Measurements from ENCODE around the gene OBSCN.

Gene OBSCN

DNA sequence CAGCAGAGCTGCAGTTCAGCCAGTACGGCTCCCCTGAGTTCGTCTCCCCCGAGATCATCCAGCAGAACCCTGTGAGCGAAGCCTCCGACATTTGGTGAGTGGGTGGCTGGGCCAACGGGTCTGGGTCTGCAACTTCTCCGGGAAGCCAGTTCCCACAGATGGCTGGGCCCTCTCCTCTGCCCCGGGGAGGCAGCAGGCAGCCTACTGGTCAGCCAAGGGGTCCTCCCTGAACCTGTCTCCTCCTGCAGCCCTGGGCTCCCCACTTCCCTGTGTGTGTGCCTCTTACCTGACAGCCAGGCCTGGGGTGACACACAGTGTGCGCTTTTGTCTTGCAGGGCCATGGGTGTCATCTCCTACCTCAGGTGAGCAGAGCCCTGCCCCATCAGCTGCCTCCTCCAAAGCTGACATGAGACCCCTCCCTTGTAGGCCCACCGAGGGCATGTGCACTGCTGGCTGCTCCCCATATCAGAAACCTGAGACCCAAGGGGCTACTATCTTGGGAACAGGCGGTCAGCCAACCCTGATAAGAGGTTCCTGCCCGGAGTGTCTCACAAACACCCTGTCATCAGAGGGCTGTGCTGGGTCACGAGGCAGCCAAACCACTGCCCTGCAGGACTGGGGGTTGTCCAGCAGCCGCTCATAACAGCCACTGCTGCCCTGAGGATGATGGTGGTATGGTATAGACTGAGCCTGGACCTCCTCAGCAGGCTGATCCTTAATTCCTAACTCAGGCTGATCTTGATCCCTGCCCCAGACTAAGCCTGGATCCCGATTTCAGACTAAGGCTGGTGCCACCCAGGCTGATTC is 161.2 kb downstream of the OBSCN start:
- DNase-seq (ENCODE audit: low read depth), result no peak

DNA sequence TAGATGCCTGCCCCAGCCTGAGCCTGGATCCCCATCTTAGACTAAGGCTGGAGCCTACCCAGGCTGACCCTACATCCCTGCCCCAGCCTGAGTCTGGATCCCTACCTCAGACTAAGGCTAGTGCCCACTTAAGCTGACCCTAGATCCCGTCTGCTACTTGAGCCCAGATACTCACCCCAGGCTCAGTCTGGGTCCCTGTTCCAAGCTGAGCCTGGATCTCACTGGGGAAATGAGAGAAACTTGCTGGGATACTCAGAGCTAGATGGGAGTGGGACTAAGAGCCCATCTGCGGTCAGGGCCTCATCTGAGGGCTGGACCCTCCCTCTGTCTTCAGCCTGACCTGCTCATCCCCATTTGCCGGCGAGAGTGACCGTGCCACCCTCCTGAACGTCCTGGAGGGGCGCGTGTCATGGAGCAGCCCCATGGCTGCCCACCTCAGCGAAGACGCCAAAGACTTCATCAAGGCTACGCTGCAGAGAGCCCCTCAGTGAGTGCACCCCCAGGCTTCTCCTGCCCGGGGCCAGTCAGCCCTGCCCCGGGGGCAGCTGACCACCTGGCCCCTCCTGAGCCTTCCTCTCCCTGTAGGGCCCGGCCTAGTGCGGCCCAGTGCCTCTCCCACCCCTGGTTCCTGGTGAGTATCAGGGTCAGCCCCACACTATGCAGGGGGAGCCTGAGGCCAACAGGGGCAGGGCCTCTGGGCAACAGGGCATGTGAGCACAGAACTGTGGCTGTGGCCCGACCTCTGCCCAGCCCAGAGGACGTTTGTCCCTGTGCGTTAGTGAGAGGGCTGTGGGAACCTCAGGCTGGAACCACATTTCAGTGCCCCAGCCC is 162.0 kb downstream of the OBSCN start:
- no peak for DNase-seq (ENCODE audit: low read depth)

DNA sequence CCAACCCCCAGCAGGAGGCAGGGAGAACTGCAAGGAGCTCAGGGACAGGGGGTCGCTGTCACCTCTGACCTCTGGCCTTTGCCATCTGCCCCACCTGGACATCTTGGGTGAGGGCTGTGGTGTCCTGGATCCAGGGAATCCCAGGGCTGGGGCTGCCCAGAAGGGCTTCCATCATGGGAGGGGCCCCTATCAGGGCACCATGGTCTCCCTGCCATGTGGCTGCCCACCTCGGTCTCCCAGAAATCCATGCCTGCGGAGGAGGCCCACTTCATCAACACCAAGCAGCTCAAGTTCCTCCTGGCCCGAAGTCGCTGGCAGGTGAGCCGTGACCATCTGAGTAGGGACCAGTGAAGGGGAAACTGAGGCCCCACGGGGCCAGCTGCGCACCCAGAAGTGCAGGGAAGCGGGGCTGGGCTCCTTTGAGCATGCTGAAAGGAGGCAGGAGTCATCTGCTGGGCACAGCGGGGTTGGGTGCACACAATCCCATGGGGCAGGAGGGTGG is 162.6 kb downstream of the OBSCN start:
- no peak for DNase-seq (ENCODE audit: low read depth)

DNA sequence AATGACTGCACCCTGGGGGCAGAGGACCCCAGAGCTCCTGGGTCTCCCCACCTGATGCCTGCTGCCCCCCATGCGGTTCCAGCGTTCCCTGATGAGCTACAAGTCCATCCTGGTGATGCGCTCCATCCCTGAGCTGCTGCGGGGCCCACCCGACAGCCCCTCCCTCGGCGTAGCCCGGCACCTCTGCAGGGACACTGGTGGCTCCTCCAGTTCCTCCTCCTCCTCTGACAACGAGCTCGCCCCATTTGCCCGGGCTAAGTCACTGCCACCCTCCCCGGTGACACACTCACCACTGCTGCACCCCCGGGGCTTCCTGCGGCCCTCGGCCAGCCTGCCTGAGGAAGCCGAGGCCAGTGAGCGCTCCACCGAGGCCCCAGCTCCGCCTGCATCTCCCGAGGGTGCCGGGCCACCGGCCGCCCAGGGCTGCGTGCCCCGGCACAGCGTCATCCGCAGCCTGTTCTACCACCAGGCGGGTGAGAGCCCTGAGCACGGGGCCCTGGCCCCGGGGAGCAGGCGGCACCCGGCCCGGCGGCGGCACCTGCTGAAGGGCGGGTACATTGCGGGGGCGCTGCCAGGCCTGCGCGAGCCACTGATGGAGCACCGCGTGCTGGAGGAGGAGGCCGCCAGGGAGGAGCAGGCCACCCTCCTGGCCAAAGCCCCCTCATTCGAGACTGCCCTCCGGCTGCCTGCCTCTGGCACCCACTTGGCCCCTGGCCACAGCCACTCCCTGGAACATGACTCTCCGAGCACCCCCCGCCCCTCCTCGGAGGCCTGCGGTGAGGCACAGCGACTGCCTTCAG is 163.3 kb downstream of the OBSCN start:
- no peak for DNase-seq (ENCODE audit: low read depth)

DNA sequence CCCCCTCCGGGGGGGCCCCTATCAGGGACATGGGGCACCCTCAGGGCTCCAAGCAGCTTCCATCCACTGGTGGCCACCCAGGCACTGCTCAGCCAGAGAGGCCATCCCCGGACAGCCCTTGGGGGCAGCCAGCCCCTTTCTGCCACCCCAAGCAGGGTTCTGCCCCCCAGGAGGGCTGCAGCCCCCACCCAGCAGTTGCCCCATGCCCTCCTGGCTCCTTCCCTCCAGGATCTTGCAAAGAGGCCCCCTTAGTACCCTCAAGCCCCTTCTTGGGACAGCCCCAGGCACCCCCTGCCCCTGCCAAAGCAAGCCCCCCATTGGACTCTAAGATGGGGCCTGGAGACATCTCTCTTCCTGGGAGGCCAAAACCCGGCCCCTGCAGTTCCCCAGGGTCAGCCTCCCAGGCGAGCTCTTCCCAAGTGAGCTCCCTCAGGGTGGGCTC is 163.9 kb downstream of the OBSCN start:
- DNase-seq (ENCODE audit: low read depth), result no peak

DNA sequence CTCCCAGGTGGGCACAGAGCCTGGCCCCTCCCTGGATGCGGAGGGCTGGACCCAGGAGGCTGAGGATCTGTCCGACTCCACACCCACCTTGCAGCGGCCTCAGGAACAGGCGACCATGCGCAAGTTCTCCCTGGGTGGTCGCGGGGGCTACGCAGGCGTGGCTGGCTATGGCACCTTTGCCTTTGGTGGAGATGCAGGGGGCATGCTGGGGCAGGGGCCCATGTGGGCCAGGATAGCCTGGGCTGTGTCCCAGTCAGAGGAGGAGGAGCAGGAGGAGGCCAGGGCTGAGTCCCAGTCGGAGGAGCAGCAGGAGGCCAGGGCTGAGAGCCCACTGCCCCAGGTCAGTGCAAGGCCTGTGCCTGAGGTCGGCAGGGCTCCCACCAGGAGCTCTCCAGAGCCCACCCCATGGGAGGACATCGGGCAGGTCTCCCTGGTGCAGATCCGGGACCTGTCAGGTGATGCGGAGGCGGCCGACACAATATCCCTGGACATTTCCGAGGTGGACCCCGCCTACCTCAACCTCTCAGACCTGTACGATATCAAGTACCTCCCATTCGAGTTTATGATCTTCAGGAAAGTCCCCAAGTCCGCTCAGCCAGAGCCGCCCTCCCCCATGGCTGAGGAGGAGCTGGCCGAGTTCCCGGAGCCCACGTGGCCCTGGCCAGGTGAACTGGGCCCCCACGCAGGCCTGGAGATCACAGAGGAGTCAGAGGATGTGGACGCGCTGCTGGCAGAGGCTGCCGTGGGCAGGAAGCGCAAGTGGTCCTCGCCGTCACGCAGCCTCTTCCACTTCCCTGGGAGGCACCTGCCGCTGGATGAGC is 164.5 kb downstream of the OBSCN start:
- no peak for DNase-seq (ENCODE audit: low read depth)

DNA sequence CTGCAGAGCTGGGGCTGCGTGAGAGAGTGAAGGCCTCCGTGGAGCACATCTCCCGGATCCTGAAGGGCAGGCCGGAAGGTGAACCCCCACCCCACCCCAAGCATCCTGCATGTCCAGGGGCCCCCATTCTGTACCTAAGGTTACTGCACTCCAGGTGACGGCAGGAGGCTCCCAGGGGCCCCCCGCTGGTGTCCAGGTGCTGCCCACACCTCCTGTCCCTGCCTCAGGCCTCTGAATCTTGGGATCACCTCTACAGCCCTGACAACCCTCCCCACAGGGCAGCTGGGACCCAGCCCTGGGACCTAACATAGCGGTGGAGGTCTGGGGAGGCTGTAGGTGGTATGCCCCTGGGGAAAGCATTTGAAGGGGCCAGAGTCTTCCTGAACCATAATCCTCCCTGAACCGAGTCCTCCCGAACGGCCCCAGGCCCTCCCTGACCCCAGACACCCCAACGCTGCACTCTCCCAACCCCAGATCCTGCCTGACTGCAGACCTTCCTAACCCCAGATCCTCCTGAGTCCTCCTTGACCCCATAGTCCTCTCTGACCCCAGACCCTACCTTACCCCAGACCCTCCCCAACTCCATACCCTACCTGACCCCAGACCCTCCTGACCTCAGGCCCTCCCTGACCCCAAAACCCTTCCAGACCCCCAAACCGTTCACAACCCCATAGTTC is 165.3 kb downstream of the OBSCN start:
- DNase-seq (ENCODE audit: low read depth), result no peak

DNA sequence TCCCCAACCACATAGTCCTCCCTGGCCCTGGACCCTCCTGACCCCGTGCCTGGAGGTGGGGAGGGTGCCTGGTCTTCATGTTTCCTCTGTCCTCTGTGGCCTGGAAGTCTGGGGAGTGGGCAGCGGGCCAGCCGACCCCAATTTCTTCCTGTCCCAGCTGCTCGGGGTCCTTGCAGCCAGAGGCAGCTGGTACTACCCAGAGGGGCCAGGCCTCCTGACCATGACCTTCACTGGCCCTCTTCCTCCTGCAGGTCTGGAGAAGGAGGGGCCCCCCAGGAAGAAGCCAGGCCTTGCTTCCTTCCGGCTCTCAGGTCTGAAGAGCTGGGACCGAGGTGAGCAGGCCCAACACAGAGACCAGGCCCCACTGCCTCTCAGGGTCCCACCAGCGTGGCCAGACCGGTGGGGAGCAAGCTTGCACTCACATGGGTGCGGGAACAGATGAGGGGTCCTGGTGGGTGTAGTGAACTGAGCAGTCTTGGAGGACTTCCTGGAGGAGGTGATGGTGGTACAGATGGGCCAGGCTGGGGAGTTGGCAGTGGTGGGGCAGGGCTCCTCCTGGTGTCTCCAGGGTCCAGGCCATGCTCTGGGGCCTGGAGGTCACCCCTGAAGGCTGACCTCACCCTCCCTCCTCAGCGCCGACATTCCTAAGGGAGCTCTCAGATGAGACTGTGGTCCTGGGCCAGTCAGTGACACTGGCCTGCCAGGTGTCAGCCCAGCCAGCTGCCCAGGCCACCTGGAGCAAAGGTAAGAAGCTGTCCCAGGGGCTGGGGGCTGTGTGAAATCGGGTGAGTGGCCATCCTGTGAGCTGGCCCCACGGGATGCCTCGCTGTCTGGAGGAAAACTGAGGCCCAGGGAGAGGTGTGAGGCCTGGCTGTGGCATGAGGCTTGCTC is 166.1 kb downstream of the OBSCN start:
- DNase-seq (ENCODE audit: low read depth), result no peak

DNA sequence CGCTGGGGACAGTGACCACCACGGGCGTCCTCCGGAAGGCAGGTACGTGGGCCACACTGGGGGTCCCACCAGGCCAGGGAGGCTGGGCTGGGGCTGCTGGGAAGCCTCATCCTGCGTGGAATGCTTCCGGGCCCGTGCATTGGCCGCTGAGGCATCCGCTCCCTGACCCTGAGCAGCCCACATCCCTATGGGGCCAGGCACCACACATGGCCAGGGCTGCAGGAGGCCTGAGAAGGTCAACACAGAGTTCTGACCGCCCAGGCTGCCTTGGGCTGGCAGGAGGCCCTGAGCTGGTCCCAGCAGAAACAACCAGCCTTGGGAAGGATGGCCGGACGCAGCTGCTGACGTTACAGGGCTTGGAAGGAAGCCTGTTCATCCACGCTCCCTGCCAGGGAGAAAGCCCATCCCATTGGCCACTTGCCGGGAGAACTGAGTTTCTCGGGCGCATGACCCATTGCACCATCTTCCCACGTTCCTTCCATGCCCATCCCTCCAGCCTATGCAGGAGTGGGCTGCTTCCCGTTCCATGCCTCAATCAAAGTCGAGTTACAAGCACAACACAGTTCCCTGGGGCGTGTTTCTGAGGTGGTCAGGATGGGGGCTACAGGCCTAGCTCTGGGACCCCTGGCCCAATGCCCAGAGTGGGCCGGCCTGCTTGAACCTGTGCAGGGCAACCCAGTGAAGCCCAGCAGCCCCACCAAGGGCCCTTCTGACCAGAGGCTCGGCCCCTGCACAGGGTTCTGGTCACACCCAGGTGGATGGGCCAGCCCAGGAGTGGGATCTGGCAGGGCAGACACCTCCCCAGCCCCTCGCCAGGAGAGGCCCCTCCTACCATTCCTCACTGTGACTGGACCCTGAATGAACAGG is 167.1 kb downstream of the OBSCN start:
- no peak for DNase-seq (ENCODE audit: low read depth)

DNA sequence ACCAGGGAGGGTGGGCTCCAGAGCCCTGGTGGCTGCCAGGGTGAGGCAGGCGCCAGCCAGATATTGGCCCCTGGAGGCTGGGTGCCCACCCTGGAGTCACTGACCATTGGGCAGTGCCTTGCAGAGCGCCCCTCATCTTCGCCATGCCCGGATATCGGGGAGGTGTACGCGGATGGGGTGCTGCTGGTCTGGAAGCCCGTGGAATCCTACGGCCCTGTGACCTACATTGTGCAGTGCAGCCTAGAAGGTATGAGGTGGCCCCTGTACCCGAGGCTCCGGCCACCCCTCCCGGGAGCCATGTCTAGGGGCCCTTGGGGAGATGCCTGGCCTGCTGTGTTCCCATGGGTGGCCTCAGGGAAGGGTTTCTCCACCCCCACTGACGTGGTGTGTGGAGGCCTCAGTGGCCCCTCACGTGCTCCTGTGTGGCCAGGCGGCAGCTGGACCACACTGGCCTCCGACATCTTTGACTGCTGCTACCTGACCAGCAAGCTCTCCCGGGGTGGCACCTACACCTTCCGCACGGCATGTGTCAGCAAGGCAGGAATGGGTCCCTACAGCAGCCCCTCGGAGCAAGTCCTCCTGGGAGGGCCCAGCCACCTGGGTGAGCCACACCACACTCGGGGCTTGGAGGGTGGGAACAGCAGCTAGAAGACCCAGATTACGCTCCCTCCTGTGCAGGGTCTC is 167.9 kb downstream of the OBSCN start:
- no peak for DNase-seq (ENCODE audit: low read depth)

DNA sequence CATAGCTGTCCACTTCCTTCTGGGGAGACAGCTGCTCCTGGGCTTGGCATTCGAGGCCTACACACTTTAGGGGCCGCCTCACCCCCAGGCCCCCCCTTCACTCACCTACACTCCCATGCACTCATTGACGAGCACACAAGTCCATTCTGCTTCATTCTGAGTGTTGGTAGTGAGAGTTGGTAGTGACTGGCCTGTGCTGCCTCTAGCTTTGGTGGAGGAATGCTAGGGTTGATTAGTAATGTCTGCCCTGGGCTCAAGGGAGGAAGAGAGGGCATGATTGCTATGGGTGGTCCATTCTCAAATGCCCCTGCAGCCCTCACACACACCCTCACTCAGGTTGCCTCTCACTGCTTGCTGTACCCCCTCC is 168.4 kb downstream of the OBSCN start:
- no peak for DNase-seq (ENCODE audit: low read depth)

DNA sequence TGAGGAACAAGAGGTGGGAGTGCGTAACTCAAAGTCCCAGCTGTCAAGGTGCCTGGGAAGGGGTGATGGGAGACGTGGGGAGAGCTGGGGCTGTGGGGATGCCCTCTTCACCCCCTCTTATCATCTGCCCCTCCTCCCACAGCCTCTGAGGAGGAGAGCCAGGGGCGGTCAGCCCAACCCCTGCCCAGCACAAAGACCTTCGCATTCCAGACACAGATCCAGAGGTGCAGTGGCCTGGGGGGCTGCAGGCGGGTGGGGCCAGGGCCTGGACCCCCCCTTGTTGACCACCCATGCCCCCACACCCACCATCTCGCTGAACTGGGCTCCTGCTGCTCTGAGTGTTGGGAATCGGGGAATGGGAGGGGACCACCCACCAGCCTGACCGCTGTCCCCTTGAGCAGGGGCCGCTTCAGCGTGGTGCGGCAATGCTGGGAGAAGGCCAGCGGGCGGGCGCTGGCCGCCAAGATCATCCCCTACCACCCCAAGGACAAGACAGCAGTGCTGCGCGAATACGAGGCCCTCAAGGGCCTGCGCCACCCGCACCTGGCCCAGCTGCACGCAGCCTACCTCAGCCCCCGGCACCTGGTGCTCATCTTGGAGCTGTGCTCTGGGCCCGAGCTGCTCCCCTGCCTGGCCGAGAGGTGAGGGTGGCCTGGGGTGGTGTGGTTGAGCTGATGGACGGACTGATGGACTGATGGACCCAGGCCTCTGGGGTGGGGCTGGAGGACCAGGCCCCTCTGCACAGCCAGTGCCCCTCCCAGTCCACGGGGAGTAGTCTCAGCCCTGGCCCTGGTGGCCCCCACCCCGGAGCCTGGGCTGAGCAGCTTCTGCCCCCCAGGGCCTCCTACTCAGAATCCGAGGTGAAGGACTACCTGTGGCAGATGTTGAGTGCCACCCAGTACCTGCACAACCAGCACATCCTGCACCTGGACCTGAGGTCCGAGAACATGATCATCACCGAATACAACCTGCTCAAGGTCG is 169.1 kb downstream of the OBSCN start:
- no peak for DNase-seq (ENCODE audit: low read depth)

DNA sequence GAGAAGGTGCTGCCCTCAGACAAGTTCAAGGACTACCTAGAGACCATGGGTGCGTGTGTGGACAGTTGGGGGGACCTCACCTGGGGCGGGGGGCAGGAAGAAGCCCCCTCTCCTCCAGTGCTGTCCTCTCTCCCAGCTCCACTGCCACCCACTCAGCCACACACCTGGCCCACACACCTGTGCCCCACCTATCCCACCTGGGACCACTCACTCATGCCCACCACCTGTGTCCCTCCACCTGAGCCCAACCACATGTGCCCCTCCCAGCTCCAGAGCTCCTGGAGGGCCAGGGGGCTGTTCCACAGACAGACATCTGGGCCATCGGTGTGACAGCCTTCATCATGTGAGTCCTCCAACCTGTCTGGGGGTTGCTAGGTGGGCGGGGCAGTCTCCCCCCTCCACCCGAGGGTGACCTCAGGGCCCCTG is 169.8 kb downstream of the OBSCN start:
- DNase-seq (ENCODE audit: low read depth), result no peak

DNA sequence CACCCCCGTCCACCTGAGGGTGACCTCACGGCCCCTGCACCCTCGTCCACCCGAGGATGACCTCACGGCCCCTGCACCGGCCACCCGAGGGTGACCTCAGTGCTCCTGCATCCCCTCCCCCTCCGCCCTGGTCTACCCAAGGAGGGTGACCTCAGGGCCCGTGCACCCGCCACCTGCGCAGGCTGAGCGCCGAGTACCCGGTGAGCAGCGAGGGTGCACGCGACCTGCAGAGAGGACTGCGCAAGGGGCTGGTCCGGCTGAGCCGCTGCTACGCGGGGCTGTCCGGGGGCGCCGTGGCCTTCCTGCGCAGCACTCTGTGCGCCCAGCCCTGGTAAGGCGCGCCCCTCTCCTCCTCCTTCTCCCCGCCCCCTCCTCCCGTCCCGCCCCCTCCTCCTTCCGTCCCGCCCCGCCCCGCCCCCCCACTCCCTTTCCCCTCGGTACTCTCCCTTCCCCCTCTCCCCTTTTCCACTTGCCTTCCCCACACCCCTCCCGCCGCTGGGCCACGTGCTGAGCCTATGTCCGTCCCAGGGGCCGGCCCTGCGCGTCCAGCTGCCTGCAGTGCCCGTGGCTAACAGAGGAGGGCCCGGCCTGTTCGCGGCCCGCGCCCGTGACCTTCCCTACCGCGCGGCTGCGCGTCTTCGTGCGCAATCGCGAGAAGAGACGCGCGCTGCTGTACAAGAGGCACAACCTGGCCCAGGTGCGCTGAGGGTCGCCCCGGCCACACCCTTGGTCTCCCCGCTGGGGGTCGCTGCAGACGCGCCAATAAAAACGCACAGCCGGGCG is 170.4 kb downstream of the OBSCN start:
- no peak for DNase-seq (ENCODE audit: low read depth)

DNA sequence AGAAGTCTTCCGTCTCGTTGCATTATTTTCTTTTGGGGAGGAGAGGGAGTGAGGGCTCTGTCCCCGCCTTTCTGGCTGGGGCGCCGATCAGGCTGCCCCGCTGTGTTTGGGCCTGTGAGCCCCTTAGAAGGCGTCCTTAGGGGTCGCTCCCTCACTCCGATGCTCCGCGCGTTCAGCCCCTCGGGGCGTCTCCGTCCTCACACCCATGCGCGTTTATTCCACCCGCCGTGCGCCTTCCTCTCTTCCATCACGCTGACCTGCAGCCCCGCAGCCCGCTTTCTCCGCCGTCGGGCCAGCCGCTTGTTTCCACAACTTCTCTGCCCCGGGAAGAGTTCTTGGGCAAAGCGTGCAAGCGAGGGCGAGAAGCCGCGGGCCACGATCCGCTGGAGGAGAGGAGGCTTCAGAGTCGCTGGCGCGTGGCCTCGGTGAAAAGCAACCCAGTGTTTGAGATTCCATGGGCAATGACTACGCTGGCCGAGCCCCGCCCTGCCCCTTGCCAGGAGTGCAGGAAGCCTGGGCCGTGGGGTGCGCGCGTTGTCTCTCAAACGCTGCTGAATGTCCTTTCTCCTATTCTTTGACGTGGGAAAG is 171.1 kb downstream of the OBSCN start:
- DNase-seq (ENCODE audit: low read depth), result no peak

DNA sequence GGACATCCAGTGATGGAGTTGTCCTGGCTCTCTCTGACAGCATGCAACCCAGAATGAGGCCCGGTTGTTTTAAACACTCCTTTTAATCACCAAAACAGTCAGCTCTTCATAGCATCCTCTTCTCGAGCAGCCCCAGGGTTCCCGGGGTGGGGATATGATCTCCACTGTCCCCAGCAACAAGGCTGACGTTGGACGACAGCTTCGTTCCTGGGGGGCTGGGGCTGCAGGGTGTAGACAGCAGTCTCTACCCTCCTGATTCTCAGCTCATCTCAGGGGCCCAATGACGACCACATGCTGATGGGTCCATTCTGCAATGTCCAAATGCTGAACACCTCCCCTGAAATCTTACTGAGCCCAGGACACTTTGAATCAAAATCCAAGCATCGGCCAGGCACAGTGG is 171.8 kb downstream of the OBSCN start:
- DNase-seq (ENCODE audit: low read depth), result no peak

Measured in HS-5 (cell line).